Measurements from ENCODE around the gene CLDN4.

Gene CLDN4

DNA sequence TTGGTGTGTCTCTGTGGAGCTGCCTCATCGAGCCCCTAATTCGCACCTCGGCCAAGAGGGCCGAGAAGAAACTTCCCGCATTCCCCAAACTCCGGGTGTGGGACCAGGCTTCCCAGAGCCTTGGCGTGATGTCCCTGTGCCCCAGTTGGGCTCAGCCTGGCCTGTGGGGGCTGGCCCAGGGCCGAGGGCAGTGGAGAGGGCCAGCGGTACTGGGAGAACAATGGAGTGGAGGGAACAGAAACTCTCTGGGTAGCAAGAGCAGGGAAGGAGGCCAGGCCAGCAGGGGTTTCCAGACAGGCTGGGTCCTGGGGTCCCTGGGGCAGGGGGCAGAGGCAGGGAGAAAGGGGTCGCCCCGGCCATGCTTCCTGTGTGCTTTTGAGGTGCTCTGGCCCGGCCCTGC, 46.2 kb downstream of the CLDN4 start:
- no peak for DNase-seq

DNA sequence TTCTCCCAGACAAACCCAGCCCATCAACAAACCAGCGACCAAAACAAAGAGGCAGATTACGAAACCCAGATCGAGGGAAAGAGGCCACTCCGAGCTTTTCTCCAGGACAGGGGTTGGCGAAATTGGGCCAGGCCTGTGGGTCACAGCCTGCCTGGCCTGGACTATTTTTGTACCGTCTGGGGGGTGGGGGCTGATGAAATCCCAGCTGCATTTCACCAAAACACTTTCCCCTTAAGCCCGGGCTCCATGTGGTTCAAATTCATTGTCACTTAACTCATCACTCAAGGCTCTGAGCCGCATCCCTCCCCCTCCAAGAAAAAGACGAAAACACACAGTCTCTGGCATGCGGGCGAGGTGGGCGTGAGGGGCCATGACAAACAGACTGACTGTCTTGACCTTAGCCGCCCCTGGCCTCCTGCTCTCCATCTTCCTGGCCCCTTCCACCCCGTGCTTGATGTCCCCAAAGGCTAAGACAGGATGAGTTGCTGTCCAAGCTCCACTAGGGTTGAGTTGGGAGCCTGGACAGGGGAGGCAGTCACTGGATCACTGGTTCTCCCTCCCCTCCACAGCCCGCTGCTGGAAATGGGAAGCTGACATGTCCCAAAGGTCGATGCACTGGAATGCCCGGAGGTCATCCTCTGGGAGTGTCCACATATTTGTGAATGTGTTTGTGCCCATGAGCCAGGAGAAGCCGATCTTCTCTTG, 49.3 kb downstream of the CLDN4 start:
- no peak for DNase-seq

- DNase-seq, result no peak
Observed at GRCh38 chr7:73880755-73881328, 50.0 kb downstream of the CLDN4 start.

DNA sequence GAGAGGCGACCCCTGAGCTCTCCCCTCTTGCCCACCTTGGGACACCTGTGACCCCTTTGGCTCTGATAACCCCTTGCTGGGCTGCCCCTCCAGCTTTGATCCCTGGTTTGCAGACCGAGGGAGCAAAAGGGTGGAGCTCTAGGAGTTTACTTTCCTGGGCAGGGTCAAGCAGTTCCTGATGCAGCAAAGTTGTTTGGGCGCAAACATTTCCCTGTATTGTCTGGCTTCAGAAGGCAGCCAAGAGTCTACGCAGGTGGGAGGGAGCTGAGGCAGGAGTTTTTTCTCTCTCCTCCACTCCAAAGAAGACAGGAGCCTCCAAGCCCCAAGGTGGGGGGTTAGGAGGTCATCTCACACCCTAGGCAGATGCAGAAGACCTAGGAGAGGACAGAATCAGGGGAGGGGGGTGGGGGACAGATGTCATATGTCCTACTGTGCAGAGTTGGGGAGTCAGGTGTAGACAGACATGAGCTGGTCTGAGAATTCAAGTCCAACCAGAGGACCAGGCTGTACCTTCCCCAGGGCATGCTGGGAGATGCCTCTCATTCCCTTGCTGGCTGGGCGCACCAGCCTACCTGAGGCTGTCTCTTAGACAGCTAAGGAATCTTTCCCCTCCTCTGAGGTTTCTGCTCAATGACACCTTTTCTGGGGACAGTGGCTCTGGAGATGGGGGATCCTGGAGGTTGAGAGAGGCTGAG, 50.7 kb downstream of the CLDN4 start:
- no peak for DNase-seq

- no peak for DNase-seq
Observed at GRCh38 chr7:73882047-73882402, 51.2 kb downstream of the CLDN4 start.
